ENCODE measurements around the gene STYXL1.
"Not testable (repeated sequence)": the region's sequence is repeated elsewhere in the genome, so short reads cannot be mapped to it uniquely, and the experiment has no call there.

The STYXL1 gene

GRCh38 chr7:76009672-76010600 is 37.9 kb downstream of the STYXL1 start:
- peak overlapping the region; percentile 49 for H3K4me2 ChIP-seq
- H3K36me3 ChIP-seq (ENCODE audit: insufficient read depth) = no peaks in the 10 kb centered on the region
- H3K4me3 ChIP-seq (IDR thresholded peaks at IDR 0.05; ENCODE audit: insufficient read depth, low read depth, low read length) = no peak overlapping the region
- H2AFZ ChIP-seq (ENCODE audit: low read depth) = no peak overlapping the region
- H3K27me3 ChIP-seq (ENCODE audit: insufficient read depth, low read depth) = no peaks in the 10 kb centered on the region
- H3K27ac ChIP-seq = peak overlapping the region; percentile 55; the same call in 1 of the 2 replicates
- no peak for TF ChIP-seq CTCF (conservative IDR thresholded peaks at IDR 0.05; ENCODE audit: low read depth, low read length)
- no peaks in the 10 kb centered on the region for H4K20me1 ChIP-seq (ENCODE audit: insufficient read depth)
- H3K9ac ChIP-seq = no peak overlapping the region
- H3K79me2 ChIP-seq (ENCODE audit: insufficient read depth, low read depth) = no peaks in the 10 kb centered on the region
- peaks cover 32% of the 10 kb centered on the region for H3K4me1 ChIP-seq (ENCODE audit: low read depth, poor library complexity, severe bottlenecking)

- Histone ChIP-seq H3K27me3 (ENCODE audit: insufficient read depth, low read depth) (no peaks in the 10 kb centered on the region), H3K4me2 (peak overlapping the region; percentile 49)
- TF ChIP-seq CTCF (conservative IDR thresholded peaks at IDR 0.05; ENCODE audit: low read depth, low read length) = no peak
These were observed 39.6 kb downstream of the STYXL1 start for GRCh38 chr7:76008156-76008687.

GRCh38 chr7:76005004-76005403 is 42.8 kb downstream of the STYXL1 start:
- H4K20me1 ChIP-seq (ENCODE audit: insufficient read depth); H3K9ac ChIP-seq; H3K36me3 ChIP-seq (ENCODE audit: insufficient read depth); H3K79me2 ChIP-seq (ENCODE audit: insufficient read depth, low read depth); H3K4me2 ChIP-seq; H3K27me3 ChIP-seq (ENCODE audit: insufficient read depth, low read depth); H3K4me3 ChIP-seq (IDR thresholded peaks at IDR 0.05; ENCODE audit: insufficient read depth, low read depth, low read length); H3K27ac ChIP-seq; H2AFZ ChIP-seq (ENCODE audit: low read depth): not testable (repeated sequence)
- H3K4me1 ChIP-seq (ENCODE audit: low read depth, poor library complexity, severe bottlenecking) = peaks cover 28% of the 10 kb centered on the region

More at GRCh38 chr7:76008156-76008687, 39.6 kb downstream of the STYXL1 start:
- H3K36me3 ChIP-seq (ENCODE audit: insufficient read depth) = no peaks in the 10 kb centered on the region
- H3K4me1 ChIP-seq (ENCODE audit: low read depth, poor library complexity, severe bottlenecking) = peaks cover 32% of the 10 kb centered on the region
- H3K9ac ChIP-seq = no peak overlapping the region; the same call in 1 of the 2 replicates
- H4K20me1 ChIP-seq (ENCODE audit: insufficient read depth) = no peaks in the 10 kb centered on the region
- H3K27ac ChIP-seq = peak overlapping the region; percentile 55
- no peaks in the 10 kb centered on the region for H3K79me2 ChIP-seq (ENCODE audit: insufficient read depth, low read depth)
- no peak overlapping the region for H2AFZ ChIP-seq (ENCODE audit: low read depth)
- H3K4me3 ChIP-seq (IDR thresholded peaks at IDR 0.05; ENCODE audit: insufficient read depth, low read depth, low read length) = no peak overlapping the region

- no peaks in the 10 kb centered on the region for H3K79me2 ChIP-seq (ENCODE audit: insufficient read depth, low read depth)
- H3K4me2 ChIP-seq = no peak overlapping the region
- H3K36me3 ChIP-seq (ENCODE audit: insufficient read depth) = no peaks in the 10 kb centered on the region
- H3K9ac ChIP-seq = no peak overlapping the region
- H3K27me3 ChIP-seq (ENCODE audit: insufficient read depth, low read depth) = no peaks in the 10 kb centered on the region
- H2AFZ ChIP-seq (ENCODE audit: low read depth) = no peak overlapping the region
- no peak for TF ChIP-seq CTCF (conservative IDR thresholded peaks at IDR 0.05; ENCODE audit: low read depth, low read length)
- H3K4me1 ChIP-seq (ENCODE audit: low read depth, poor library complexity, severe bottlenecking) = peaks cover 12% of the 10 kb centered on the region
- H4K20me1 ChIP-seq (ENCODE audit: insufficient read depth) = no peaks in the 10 kb centered on the region
- H3K4me3 ChIP-seq (IDR thresholded peaks at IDR 0.05; ENCODE audit: insufficient read depth, low read depth, low read length) = no peak overlapping the region
- no peak overlapping the region for H3K27ac ChIP-seq
These were observed 44.4 kb downstream of the STYXL1 start for GRCh38 chr7:76003351-76003750.

- no peak for TF ChIP-seq CTCF (conservative IDR thresholded peaks at IDR 0.05; ENCODE audit: low read depth, low read length)
- Histone ChIP-seq H3K36me3 (ENCODE audit: insufficient read depth) (no peaks in the 10 kb centered on the region), H3K79me2 (ENCODE audit: insufficient read depth, low read depth) (no peaks in the 10 kb centered on the region), H3K9ac (no peak overlapping the region), H3K4me1 (ENCODE audit: low read depth, poor library complexity, severe bottlenecking) (peaks cover 6% of the 10 kb centered on the region), H3K27me3 (ENCODE audit: insufficient read depth, low read depth) (no peaks in the 10 kb centered on the region), H4K20me1 (ENCODE audit: insufficient read depth) (no peaks in the 10 kb centered on the region), H3K4me3 (IDR thresholded peaks at IDR 0.05; ENCODE audit: insufficient read depth, low read depth, low read length) (no peak overlapping the region), H3K27ac (no peak overlapping the region), H3K4me2 (no peak overlapping the region), H2AFZ (ENCODE audit: low read depth) (no peak overlapping the region)
These were observed 45.0 kb downstream of the STYXL1 start for GRCh38 chr7:76002822-76003221.

Data from KMS-11 (cell line).